Endodermal cell (in vitro differentiated cells): ENCODE data around the gene MASP1. TPM values are rescaled to one million over a fixed set of nuclear protein-coding genes. Genes with fewer than 3 reads are reported as not detected.

Experiments
- DNase-seq: peaks from one replicate; pipeline ENCODE4 v3.0.0-alpha.2; 2017
- H3K27ac ChIP-seq: 2 replicates; pipeline ENCODE4 v1.5.1; 2013; ENCODE audit warnings: mild to moderate bottlenecking, low read depth, low read length, moderate library complexity
- H3K27me3 ChIP-seq: 2 replicates; pipeline ENCODE4 v1.6.1; 2013; ENCODE audit warnings: mild to moderate bottlenecking, low read length, moderate library complexity; ENCODE audit not compliant: insufficient read depth, control insufficient read depth, poor library complexity, severe bottlenecking
- H3K36me3 ChIP-seq: 2 replicates; pipeline ENCODE4 v1.7.0; 2013; ENCODE audit warnings: mild to moderate bottlenecking, low read length, moderate library complexity; ENCODE audit not compliant: control insufficient read depth, insufficient read depth
- H3K4me1 ChIP-seq: one replicate; pipeline ENCODE4 v1.7.0; 2013; ENCODE audit warnings: low read length; ENCODE audit not compliant: control insufficient read depth, insufficient read depth
- H3K4me3 ChIP-seq: 2 replicates; pipeline ENCODE4 v1.5.1; 2013; ENCODE audit warnings: mild to moderate bottlenecking, low read length, moderate library complexity
- H3K9ac ChIP-seq: 2 replicates; pipeline ENCODE4 v1.6.1; 2013; ENCODE audit warnings: mild to moderate bottlenecking, low read length, moderate library complexity; ENCODE audit not compliant: poor library complexity, severe bottlenecking; ENCODE audit errors: extremely low read depth
- H3K9me3 ChIP-seq: 2 replicates; pipeline ENCODE4 v1.6.1; 2013; ENCODE audit warnings: mild to moderate bottlenecking, low read length, moderate library complexity; ENCODE audit not compliant: control insufficient read depth
- H3K27ac Mint-ChIP-seq: 2 replicates; pipeline ENCODE4 v1.8.0; 2020; ENCODE audit warnings: mixed read lengths
- H3K27me3 Mint-ChIP-seq: 2 replicates; pipeline ENCODE4 v1.8.0; 2021; ENCODE audit warnings: mild to moderate bottlenecking, mixed read lengths; ENCODE audit not compliant: insufficient read depth
- H3K36me3 Mint-ChIP-seq: 2 replicates; pipeline ENCODE4 v1.8.0; 2020; ENCODE audit warnings: low read depth, mixed read lengths
- H3K4me1 Mint-ChIP-seq: 2 replicates; pipeline ENCODE4 v1.8.0; 2020; ENCODE audit warnings: mixed read lengths
- H3K4me3 Mint-ChIP-seq: 2 replicates; pipeline ENCODE4 v1.8.0; 2020; ENCODE audit warnings: mild to moderate bottlenecking, moderate library complexity, mixed read lengths
- H3K9me3 Mint-ChIP-seq: 2 replicates; pipeline ENCODE4 v1.8.0; 2020; ENCODE audit warnings: mild to moderate bottlenecking, mixed read lengths
- WGBS, 2 experiments: methylation state at CpG; one replicate each; pipeline versions ENCODE4 v1.1.5 to v1.1.7; 2013; ENCODE audit warnings: missing lambda C conversion rate in 2 of 2, mixed read lengths in 1 of 2; ENCODE audit not compliant: insufficient coverage in 1 of 2, insufficient read length in 1 of 2; 5-methylcytosine and 5-hydroxymethylcytosine counted together
- total RNA-seq, 2 donors: library from RNA; stranded (reverse); fragmentation: NEBNext Ultra II Directional in 1 of 2; extraction: Animal tissue kit (Norgen Biotek cat#: 25700) in 1 of 2; gene quantifications; 2 replicates in 1 of 2; 3 replicates in 1 of 2; pipeline ENCODE4 v1.2.1, GENCODE V29; 2021
- TF ChIP-seq, protein P1 (sequence below): fragments of 200-600 bp; sonication (generic); conservative IDR thresholded peaks from 2 replicates; pipeline ENCODE4 v1.5.0; 2021; ENCODE audit warnings: antibody characterized with exemption, mild to moderate bottlenecking

MASP1 gene
- total RNA-seq, 2 donors from 2014 or later: 0.09 to 0.57 TPM

- peaks cover 6% of the 10 kb centered on the region for H3K4me1 Mint-ChIP-seq
- Histone ChIP-seq H3K4me3 (no peak overlapping the region), H3K27ac (no peak overlapping the region), H3K27me3 (no peaks in the 10 kb centered on the region), H3K4me1 (peaks cover 7% of the 10 kb centered on the region), H3K9me3 (no peaks in the 10 kb centered on the region), H3K9ac (no peak overlapping the region), H3K36me3 (no peaks in the 10 kb centered on the region)
- H3K27me3 Mint-ChIP-seq: no peaks in the 10 kb centered on the region
- no peak overlapping the region for H3K4me3 Mint-ChIP-seq
- no peaks in the 10 kb centered on the region for H3K9me3 Mint-ChIP-seq
- 89 to 95% methylated on average over 5 of the region's 5 CpGs for WGBS, 2 experiments
- H3K27ac Mint-ChIP-seq: no peak overlapping the region
- TF ChIP-seq, protein P1, sequence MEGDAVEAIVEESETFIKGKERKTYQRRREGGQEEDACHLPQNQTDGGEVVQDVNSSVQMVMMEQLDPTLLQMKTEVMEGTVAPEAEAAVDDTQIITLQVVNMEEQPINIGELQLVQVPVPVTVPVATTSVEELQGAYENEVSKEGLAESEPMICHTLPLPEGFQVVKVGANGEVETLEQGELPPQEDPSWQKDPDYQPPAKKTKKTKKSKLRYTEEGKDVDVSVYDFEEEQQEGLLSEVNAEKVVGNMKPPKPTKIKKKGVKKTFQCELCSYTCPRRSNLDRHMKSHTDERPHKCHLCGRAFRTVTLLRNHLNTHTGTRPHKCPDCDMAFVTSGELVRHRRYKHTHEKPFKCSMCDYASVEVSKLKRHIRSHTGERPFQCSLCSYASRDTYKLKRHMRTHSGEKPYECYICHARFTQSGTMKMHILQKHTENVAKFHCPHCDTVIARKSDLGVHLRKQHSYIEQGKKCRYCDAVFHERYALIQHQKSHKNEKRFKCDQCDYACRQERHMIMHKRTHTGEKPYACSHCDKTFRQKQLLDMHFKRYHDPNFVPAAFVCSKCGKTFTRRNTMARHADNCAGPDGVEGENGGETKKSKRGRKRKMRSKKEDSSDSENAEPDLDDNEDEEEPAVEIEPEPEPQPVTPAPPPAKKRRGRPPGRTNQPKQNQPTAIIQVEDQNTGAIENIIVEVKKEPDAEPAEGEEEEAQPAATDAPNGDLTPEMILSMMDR: no peak
- DNase-seq: no peak
- H3K36me3 Mint-ChIP-seq: no peaks in the 10 kb centered on the region
Observed at GRCh38 chr3:187325632-187326031, 34.1 kb upstream of the MASP1 start.

DNA sequence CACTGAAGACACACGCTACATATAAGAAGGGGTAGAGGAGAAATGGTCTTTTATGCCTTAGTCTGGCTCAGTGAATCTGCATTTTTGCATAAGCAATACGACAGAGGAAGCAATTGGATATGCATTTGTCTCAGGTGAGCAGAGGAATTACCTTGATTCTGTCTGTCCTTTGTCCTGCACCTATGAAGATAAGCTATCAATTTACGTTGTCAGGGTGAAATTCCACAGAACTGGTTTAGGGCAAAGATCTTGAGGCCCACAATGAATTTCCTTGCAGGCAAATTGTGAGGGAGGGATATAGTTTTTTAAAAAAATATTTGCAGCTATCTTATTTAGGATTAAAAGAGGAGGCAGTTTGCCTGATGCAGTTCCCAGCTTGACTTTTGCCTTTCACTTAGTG lies 31.6 kb upstream of the MASP1 start:
- 81 to 91% methylated on average over 3 of the region's 3 CpGs for WGBS, 2 experiments
- no peaks in the 10 kb centered on the region for H3K36me3 Mint-ChIP-seq
- no peaks in the 10 kb centered on the region for H3K9me3 ChIP-seq
- no peak overlapping the region for H3K4me3 Mint-ChIP-seq
- TF ChIP-seq, protein P1: no peak
- H3K9me3 Mint-ChIP-seq: no peaks in the 10 kb centered on the region
- H3K27ac ChIP-seq: no peak overlapping the region
- H3K27me3 Mint-ChIP-seq: peaks cover 4% of the 10 kb centered on the region
- H3K9ac ChIP-seq: no peak overlapping the region
- peaks cover 7% of the 10 kb centered on the region for H3K4me1 ChIP-seq
- H3K4me1 Mint-ChIP-seq: peaks cover 11% of the 10 kb centered on the region
- no peak for DNase-seq
- H3K36me3 ChIP-seq: no peaks in the 10 kb centered on the region
- no peak overlapping the region for H3K27ac Mint-ChIP-seq
- no peaks in the 10 kb centered on the region for H3K27me3 ChIP-seq
- H3K4me3 ChIP-seq: no peak overlapping the region

GRCh38 chr3:187322291-187322690 lies 30.8 kb upstream of the MASP1 start:
- H3K9me3 ChIP-seq: no peaks in the 10 kb centered on the region
- no peaks in the 10 kb centered on the region for H3K36me3 ChIP-seq
- 93 to 95% methylated on average over 7 of the region's 7 CpGs for WGBS, 2 experiments
- no peak for DNase-seq
- Mint-ChIP-seq H3K4me3 (no peak overlapping the region), H3K4me1 (peaks cover 15% of the 10 kb centered on the region), H3K27me3 (peaks cover 7% of the 10 kb centered on the region), H3K27ac (no peak overlapping the region), H3K36me3 (no peaks in the 10 kb centered on the region), H3K9me3 (no peaks in the 10 kb centered on the region)
- TF ChIP-seq, protein P1: no peak
- no peak overlapping the region for H3K4me3 ChIP-seq
- no peak overlapping the region for H3K27ac ChIP-seq
- H3K9ac ChIP-seq: no peak overlapping the region
- H3K27me3 ChIP-seq: no peaks in the 10 kb centered on the region
- H3K4me1 ChIP-seq: peaks cover 7% of the 10 kb centered on the region
